Muscle of leg (tissue), 11 donors: ENCODE results near the gene CD46. TPM values are rescaled to one million over a fixed set of nuclear protein-coding genes. Genes with fewer than 3 reads are reported as not detected.

Experiments
- DNase-seq: peaks from one replicate; pipeline ENCODE4 v3.0.0; 2013
- H3K27ac ChIP-seq: one replicate; pipeline ENCODE4 v1.5.1; 2013; ENCODE audit warnings: mild to moderate bottlenecking, low read length, control low read depth
- H3K27me3 ChIP-seq: one replicate; pipeline ENCODE4 v1.6.1; 2013; ENCODE audit warnings: low read length; ENCODE audit not compliant: control insufficient read depth, insufficient read depth
- H3K36me3 ChIP-seq: one replicate; pipeline ENCODE4 v1.6.1; 2013; ENCODE audit warnings: low read length; ENCODE audit not compliant: control insufficient read depth, insufficient read depth
- H3K4me1 ChIP-seq: one replicate; pipeline ENCODE4 v1.6.1; 2013; ENCODE audit warnings: low read length; ENCODE audit not compliant: control insufficient read depth, insufficient read depth
- H3K4me3 ChIP-seq: one replicate; pipeline ENCODE4 v1.5.1; 2013; ENCODE audit warnings: low read length, control low read depth
- H3K9me3 ChIP-seq: replicated peaks from 2 replicates; pipeline ENCODE4 v1.6.1; 2013; ENCODE audit warnings: low read depth, low read length; ENCODE audit not compliant: control insufficient read depth
- WGBS: methylation state at CpG from one replicate; pipeline ENCODE4 v1.1.5; 2013; ENCODE audit warnings: missing lambda C conversion rate; ENCODE audit not compliant: insufficient coverage; 5-methylcytosine and 5-hydroxymethylcytosine counted together
- polyA plus RNA-seq, 8 donors: library from polyadenylated mRNA; unstranded; fragments of 120-200 nt; gene quantifications; one replicate each; pipeline versions ENCODE4 v1.2.1 to v1.2.3, GENCODE V29; 2013; ENCODE audit warnings: inconsistent platforms in 1 of 8, low replicate concordance in 1 of 8; ENCODE audit not compliant: insufficient read length in 8 of 8, insufficient read depth in 1 of 8
- total RNA-seq: library from RNA; stranded (reverse); fragments of 120-200 nt; gene quantifications from one replicate; pipeline ENCODE4 v1.2.4, GENCODE V29; 2013

CD46 gene
- total and polyA plus RNA-seq, 9 donors = 52.1 to 97.3 (median 77.3) TPM

DNA sequence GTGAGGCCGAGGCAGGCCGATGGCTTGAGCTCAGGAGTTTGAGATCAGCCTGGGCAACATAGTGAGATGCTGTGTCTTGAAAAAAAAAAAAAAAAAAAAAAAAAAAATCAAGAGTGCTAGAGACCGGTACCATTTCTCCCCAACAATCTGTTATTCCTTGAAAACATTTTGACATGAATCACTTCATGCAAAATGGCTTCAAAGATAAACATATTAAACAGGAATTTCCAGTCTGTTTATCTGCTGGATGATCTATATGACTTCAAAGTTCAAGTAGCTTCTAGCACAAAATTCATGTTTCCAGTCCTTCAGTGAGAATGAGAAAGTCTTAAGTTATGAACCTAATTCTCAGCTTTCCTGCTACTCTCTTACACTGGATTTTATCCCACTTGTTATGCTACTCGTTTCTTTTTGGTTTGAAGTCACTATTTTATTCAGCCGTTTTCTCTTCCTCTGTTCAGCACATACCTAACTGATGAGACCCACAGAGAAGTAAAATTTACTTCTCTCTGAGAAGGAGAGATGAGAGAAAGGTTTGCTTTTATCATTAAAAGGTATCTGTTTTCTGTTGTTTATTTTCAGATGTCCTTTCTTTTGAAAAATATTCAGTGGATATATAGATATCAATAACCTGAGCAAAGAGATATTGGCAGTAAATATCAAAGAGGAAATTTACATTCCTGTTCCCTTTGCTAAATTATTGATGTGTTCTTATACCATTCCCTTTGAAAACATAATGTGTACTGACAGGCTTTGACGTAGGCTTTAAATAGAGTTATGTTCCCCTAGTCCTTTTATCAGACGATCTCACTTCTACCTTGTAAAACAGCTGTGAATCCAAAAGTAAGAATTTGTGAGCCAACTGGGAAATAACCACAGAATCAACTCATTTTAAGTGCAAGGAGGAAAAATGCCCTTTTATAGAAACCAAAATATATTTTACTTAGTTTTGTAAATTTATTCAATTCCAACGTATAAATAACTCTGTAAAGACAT lies 38.2 kb downstream of the CD46 start:
- no CpG with 5 or more reads among the region's 8 CpGs for WGBS
- peaks cover 19% of the 10 kb centered on the region for H3K36me3 ChIP-seq
- no peak for DNase-seq
- no peak overlapping the region for H3K4me3 ChIP-seq
- H3K27ac ChIP-seq = no peak overlapping the region
- H3K4me1 ChIP-seq = no peaks in the 10 kb centered on the region
- H3K27me3 ChIP-seq = no peaks in the 10 kb centered on the region
- no peaks in the 10 kb centered on the region for H3K9me3 ChIP-seq

DNA sequence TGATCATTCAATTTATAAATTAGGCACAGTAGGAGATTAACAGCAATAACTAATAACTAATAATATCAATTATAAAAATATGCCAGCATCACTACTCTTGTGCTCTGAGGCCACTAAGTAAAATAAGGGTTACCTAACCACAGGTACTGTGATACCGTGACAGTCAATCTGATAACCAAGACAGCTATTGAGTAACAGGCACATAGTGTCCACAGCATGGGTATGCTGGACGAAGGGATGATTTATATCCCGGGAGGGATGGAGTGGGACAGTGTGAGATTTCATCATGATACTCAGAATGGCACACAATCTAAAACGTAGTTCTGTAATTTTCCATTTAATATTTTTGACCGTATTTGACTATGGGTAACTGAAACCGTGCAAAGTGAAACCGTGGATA lies 39.4 kb downstream of the CD46 start:
- Histone ChIP-seq H3K9me3 (no peaks in the 10 kb centered on the region), H3K4me3 (no peak overlapping the region), H3K27ac (no peak overlapping the region), H3K36me3 (peaks cover 19% of the 10 kb centered on the region), H3K27me3 (no peaks in the 10 kb centered on the region), H3K4me1 (no peaks in the 10 kb centered on the region)
- 90% methylated on average over 5 of the region's 7 CpGs for WGBS
- no peak for DNase-seq

DNA sequence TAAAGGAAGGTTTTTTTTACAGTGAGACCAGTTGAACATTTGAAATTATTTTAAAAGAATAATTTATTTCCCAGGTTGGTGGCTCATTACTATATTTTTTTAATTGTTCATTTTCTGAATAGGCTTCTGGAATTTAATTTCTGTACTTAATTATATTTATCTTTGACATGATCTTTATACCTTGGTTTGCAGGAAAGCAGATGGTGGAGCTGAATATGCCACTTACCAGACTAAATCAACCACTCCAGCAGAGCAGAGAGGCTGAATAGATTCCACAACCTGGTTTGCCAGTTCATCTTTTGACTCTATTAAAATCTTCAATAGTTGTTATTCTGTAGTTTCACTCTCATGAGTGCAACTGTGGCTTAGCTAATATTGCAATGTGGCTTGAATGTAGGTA lies 41.5 kb downstream of the CD46 start:
- no peak overlapping the region for H3K27ac ChIP-seq
- H3K4me3 ChIP-seq = no peak overlapping the region
- H3K4me1 ChIP-seq = no peaks in the 10 kb centered on the region

DNA sequence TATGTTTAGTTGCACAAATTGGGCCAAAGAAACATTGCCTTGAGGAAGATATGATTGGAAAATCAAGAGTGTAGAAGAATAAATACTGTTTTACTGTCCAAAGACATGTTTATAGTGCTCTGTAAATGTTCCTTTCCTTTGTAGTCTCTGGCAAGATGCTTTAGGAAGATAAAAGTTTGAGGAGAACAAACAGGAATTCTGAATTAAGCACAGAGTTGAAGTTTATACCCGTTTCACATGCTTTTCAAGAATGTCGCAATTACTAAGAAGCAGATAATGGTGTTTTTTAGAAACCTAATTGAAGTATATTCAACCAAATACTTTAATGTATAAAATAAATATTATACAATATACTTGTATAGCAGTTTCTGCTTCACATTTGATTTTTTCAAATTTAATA lies 43.0 kb downstream of the CD46 start:
- Histone ChIP-seq H3K9me3 (no peaks in the 10 kb centered on the region), H3K27ac (no peak overlapping the region), H3K4me1 (no peaks in the 10 kb centered on the region), H3K36me3 (peaks cover 13% of the 10 kb centered on the region), H3K4me3 (no peak overlapping the region), H3K27me3 (no peaks in the 10 kb centered on the region)
- DNase-seq = no peak
- WGBS = no CpG with 5 or more reads among the region's 2 CpGs

More for the DNA sequence above, 41.5 kb downstream of the CD46 start:
- H3K36me3 ChIP-seq = peaks cover 19% of the 10 kb centered on the region
- DNase-seq = no peak
- no peaks in the 10 kb centered on the region for H3K27me3 ChIP-seq
- H3K9me3 ChIP-seq = no peaks in the 10 kb centered on the region

DNA sequence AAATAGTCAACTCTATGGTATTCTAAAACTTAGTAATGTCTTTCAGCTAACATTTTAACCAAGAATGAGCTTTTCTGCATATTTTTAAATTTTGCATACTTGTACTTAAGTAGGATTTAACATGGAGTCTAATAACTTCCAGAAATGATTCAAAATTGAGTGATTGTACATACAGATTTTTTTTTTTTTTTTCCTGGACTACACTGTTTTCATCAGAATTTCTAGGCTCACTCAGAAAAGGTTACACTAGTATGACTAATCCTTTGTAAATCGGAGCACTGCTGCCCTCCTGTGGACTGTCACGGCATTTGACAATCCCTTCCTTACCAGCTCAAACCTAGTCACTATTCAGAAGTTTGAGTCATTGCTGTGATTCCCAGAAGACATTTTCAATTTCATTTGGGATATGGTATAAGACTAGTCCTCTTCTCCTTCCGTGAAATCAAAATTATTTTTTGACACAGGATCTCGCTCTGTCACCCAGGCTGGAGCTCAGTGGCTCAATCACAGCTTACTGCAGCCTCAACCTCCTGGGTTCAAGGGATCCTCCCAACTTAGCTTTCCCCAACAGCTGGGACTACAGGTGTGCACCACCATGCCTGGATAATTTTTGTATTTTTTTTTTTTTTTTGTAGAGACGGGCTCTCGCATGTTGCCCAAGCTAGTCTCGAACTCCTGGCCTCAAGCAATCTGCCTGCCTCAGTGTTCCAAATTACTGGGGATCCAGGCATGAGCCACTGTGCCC lies 45.5 kb downstream of the CD46 start:
- no peaks in the 10 kb centered on the region for H3K4me1 ChIP-seq
- DNase-seq = peak; percentile 74
- peaks cover 11% of the 10 kb centered on the region for H3K36me3 ChIP-seq
- WGBS = 100% methylated on average over 1 of the region's 7 CpGs
- H3K9me3 ChIP-seq = no peaks in the 10 kb centered on the region
- no peak overlapping the region for H3K4me3 ChIP-seq
- no peak overlapping the region for H3K27ac ChIP-seq
- H3K27me3 ChIP-seq = no peaks in the 10 kb centered on the region

DNA sequence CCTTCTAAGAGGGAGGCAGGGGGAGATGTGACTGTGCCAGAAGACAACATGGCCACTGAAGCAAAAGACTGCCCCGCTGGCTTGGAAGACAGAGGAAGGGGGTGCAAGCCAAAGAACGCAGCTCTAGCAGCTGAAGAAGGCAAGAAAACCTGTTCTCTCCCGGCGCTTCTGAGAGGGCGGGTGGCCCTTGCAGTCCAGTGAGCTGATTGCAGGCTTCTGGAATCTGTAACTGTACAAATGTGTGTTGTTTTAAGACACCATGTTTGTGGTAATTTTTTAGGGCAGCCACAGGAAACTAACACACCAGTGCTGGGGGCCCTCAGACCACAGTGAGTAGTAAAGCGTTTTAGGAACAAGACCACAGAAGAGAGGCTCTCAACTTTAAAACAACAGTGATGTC lies 47.0 kb downstream of the CD46 start:
- Histone ChIP-seq H3K9me3 (no peaks in the 10 kb centered on the region), H3K27ac (no peak overlapping the region), H3K4me3 (no peak overlapping the region), H3K36me3 (peaks cover 5% of the 10 kb centered on the region), H3K4me1 (no peaks in the 10 kb centered on the region), H3K27me3 (no peaks in the 10 kb centered on the region)
- 63% methylated on average over 2 of the region's 6 CpGs for WGBS
- DNase-seq = no peak

DNA sequence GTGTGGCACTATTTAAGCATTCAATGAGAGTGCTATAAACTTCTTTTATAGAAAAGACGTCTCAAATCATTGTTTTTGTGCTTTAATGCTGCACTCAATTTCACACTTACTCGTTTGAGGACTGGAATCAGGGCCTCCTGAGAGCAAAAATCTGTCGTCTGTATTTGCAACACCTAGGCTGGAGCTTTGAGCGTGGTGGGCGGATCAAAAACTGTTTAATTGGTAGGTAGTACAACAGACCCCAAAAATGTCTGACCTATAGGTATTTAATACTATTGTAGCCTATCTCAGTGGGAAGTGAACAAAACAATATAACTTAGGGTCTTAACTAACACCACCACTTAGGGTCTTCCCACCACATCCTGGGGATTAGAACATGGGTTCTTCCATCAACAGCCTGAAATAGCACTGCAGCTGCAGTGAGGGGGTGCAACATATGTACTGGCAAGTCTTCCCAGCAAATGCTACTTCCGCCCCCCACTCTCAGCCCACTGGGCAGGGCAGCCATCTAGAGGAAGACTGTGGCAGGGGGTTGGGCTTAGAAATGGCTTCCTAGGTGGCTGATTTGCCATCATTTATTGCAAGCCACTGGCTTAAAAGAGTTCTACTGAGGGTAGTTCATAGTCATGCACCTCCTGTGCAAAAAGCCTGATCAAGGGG lies 48.3 kb downstream of the CD46 start:
- no CpG with 5 or more reads among the region's 6 CpGs for WGBS
- H3K9me3 ChIP-seq = no peaks in the 10 kb centered on the region
- no peak overlapping the region for H3K4me3 ChIP-seq
- H3K36me3 ChIP-seq = peaks cover 7% of the 10 kb centered on the region
- H3K27me3 ChIP-seq = no peaks in the 10 kb centered on the region
- no peaks in the 10 kb centered on the region for H3K4me1 ChIP-seq
- no peak overlapping the region for H3K27ac ChIP-seq
- DNase-seq = no peak

DNA sequence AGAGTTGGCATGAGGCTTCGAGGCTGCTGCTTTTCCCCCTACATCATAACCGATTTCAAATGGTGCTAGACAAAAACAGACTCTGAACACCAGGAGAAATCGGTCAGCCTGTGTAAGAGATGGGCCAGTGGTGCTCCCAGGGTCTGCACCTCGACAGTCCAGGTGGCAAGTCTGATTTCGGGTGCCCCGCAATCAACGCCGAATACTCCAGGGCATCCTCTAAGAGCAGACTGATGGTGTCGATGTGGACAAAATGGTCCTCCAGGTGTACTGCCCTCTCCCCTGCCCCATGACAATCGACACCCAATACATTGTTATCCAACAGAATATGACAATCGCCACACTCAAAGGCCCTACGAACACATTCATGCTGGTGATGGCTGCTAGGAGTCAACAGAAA lies 50.0 kb downstream of the CD46 start:
- Histone ChIP-seq H3K4me1 (peaks cover 3% of the 10 kb centered on the region), H3K36me3 (peaks cover 17% of the 10 kb centered on the region), H3K27ac (no peak overlapping the region), H3K27me3 (no peaks in the 10 kb centered on the region), H3K4me3 (no peak overlapping the region), H3K9me3 (no peaks in the 10 kb centered on the region)
- DNase-seq = no peak
- 86% methylated on average over 10 of the region's 12 CpGs for WGBS

DNA sequence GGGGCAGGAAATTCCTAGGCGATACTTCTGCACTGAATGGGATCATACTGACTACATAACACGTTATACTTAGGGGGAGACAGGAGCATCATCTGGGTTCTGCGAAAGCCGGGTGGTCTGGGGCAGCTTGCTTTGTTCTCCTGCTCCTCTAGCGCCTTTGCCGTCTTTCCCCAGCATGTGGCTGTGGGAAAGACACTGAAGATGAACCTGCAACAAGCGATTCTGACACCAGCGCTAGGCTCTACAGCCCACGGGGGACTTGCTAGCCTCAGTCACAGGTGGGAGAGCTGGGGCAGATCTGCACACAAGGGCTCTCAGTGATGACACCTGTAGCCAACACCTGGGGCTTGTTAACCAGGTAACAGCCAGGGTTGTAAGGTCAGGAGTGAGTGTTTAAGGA lies 51.8 kb downstream of the CD46 start:
- Histone ChIP-seq H3K4me3 (no peak overlapping the region), H3K27me3 (no peaks in the 10 kb centered on the region), H3K36me3 (peaks cover 23% of the 10 kb centered on the region), H3K9me3 (no peaks in the 10 kb centered on the region), H3K27ac (no peak overlapping the region), H3K4me1 (peaks cover 3% of the 10 kb centered on the region)
- no peak for DNase-seq
- 79% methylated on average over 8 of the region's 9 CpGs for WGBS
